Activated CD8-positive, alpha-beta memory T cell treated with anti-CD3 and anti-CD28 coated beads, Interleukin-2, amount 50 U/mL, for 48 hours (primary cell): ENCODE data around the gene PPAT.

Experiments used
- DNase-seq: peaks from one replicate; pipeline ENCODE4 v3.0.0-alpha.2; 2020

Gene PPAT

DNA sequence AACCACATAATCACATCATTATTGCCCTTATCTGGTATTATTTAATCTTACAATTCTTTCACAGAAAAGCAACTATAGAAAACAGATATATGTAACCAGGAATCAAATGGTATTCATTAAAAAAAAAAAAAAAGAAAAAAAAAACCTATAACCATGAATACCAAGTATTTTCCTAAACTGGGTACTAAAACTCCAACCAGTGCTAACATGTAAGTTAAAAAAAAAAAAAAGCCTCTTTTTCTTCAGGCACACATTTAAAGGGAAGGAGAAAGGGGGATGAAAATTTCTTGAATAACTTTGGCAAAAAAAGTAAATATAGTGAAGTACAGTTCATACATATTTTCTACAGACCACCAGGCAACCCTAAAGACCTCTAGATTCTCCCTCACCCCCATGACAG lies 2.1 kb downstream of the PPAT start:
- DNase-seq, result no peak

DNA sequence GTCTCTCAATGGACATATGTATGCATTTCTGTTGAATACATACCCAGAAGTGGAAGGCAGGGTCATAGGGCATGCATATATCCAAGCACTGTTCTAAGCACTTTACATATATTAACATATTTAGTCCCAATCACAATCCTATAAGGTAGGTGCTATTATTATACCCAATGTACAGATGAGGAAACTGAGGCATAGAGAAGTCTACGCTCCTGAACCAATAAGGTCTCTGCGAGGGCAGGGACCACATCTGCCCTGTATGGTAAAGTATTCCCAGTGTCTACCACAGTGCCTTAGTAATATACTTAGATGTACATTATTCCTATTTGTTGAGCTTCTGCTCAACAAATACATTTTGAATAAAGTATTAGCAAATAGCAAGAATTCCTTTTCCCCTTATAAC lies 5.2 kb downstream of the PPAT start:
- no peak for DNase-seq

DNA sequence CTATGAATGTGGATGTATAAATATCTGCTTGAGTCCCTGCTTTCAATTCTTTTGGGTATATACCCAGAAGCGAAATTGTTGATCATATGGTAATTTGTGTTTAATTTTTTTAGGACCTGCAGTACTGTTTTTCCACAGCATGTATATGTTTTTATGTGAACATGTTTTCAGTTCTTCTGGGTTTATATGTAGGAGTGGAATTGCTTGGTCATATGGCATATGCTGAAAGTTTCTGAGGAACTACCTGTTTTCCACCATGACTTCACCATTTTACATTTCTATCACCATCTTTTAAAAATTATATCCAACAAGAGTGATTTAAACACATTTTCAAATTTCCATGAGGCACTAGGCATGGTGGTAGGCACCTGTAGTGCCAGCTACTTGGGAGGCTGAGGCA lies 8.2 kb downstream of the PPAT start:
- no peak for DNase-seq

DNA sequence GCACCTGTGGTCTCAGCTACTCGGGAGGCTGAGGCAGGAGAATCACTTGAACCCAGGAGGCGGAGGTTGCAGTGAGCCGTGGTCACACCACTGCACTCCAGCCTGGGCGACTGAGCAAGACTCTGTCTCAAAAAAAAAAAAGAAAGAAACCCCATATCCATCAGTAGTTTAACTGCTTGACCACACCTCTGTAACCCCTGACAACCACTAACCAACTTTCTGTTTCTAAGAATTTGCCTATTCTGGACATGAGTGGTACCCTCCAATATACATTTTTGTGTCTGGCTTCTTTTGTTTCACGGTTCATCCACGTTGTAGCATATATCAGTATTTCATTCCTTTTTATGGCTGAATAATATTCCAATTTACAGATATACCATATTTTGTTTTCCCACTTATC lies 9.1 kb downstream of the PPAT start:
- no peak for DNase-seq

DNA sequence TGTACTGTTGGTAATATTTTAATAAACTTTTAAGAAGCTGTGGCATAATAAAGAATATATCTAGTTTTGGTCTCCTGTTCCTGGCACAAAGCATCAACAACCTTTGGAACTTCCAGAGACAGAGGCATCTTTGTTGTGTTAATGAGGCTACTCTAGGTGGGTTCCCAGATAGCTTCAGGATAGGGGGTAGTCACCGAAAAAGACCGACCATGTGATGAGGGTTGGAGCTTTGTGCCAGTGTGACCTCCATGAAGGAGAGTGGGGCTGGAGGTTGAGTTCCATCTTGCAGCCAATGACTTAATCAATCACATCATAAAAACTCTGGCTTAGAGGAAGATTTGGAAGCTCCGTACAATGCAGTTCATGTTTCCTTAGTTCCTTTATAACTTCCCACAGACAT lies 9.9 kb downstream of the PPAT start:
- DNase-seq, result no peak

DNA sequence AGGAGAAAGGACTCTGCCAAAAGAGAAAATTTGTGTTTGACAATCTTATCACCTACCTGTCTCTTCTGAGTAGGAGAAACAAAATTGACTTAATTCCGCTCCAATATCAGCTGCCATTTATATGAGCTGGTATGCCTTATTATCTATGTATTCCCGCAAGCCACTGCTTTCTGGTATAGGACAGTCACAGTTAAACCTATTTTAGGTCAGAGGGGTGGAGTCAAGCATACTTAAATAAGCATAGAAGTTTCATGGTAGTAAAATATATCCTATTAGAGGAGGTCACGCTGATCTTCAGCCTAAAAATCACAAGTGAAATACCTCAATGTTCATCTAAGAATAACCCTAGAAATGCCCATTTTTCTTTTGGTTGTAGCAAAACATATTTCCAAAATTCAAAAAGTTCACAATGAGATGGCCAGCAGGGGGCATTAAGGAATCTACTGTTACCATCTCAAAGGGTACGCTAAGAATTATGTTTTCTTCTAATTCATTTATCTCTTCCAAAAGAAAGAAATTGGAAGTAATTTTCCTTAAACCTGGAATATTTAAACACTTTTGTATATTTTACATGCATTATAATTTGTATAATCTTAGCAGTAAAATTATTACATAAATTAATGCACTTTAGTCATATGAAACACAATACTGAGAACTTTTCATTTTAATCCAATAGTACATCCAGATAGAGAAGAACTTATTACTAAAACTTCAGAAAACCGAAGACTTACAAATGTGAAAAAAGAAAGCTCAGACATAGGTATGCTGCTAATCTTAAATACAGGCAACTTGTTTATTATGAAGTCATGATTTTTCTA lies 10.5 kb downstream of the PPAT start:
- no peak for DNase-seq

DNA sequence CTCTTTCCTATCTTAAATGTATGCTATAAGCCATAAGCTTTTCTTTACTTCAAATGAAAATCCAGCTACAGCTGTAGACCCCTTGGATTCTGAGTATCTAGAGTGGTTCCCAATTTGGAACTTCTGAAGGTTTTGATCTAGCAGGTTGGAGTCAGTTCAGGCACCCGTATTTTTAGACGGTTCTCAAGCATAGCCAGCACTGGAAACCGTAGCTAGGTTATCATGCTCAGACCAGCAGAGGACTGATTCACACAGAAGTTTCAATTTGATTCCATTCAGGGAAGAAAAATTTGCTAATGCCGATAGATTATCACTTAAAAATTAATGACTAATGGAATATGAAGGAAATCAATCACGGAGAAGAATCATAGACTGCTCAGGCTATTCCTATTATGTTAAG lies 11.2 kb downstream of the PPAT start:
- no peak for DNase-seq

DNA sequence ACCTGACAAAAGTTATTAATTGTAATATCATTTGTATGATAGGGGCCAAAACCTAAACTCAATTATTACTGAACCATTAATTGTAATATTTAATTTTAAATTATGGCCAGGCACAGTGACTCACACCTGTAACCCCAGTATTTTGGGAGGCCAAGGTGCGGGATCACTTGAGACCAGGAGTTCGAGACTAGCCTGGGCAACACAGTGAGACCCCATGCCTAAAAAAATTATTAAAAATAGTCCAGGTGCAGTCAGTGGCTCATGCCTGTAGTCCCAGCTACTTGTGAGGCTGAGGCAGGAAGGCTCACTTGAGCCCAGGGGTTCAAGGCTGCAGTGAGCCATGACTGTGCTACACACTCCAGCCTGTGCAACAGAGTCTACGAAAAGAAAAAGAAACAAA lies 18.0 kb downstream of the PPAT start:
- DNase-seq, result no peak

DNA sequence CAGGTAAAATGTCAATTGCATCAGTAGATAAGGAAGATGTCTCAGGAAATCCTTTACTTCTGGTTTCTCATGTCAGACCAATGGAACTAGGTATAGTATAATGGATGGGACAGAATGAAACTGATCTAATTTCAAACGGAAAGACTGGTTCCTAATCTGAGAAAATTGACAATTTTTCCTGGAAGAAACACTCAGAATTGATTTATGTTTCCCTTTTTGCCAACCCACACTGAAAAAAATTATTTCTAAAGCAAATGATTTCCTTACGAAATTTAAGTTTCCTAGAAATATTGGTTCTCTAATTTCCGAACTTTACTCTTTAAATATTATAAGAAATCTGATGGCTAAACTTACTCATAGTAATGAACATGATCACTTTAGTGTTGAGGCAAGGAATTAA lies 19.1 kb downstream of the PPAT start:
- no peak for DNase-seq

DNA sequence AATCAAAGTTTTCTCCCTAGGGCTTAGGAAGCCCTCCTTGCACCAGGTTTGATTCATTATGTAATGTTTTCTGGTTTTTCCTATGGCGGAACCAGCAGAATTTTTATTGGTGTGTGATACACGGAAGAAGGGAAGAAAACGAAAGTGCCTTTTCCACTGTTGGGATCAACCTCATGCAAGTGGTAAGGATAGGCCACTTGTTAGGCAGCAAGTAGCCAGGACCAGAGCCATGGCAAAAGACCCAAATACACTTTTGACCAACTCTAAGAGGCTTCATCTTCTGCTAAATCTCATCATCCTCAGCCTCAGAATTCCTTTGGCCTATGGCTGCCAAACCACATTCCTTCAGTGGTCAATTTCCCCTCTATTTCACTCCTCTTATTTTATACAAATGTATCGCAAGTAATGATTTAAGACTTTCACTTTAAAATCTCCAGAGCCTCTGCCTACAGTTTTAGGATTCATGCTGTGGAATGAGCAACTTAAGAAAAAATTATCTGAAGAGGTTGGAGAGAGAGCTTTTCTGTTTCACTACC lies 21.2 kb downstream of the PPAT start:
- DNase-seq, result no peak

DNA sequence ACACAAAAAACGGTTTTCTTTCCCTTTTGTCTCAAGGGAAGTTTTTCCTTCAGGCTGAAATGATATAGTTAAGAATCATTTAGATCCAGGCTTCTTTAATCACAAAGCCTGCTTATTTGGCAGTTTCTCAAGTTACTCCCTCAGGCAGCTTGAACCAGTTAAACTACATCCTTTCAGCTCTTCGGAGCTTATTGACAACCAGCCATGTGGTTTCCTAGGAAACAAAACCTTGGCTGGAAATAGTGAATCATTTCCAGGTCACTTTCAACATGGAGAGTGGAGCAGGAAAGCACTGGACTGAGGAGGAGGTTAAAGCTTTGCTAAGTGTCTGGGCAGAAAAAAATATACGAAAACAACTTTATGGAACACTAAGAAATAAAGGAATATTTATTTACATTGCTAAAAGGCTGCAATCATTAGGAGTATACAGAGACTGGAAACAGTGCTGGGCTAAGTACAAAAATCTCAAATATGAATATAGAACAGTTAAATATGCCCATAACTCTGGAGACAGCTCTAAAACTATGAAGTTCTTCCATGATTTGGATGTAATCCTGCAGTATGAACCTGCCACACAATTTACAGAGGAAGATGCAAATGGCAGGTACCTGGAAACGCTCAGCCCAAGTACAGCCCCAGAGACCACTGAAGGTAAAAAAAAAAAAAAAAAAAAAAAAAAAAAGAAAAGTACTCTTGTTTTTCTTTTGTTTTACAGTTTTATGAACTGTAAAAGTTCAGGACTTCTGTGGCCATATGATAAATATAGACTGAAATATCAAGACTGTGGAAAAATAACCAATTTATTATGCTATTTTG lies 25.0 kb downstream of the PPAT start:
- DNase-seq, result no peak

DNA sequence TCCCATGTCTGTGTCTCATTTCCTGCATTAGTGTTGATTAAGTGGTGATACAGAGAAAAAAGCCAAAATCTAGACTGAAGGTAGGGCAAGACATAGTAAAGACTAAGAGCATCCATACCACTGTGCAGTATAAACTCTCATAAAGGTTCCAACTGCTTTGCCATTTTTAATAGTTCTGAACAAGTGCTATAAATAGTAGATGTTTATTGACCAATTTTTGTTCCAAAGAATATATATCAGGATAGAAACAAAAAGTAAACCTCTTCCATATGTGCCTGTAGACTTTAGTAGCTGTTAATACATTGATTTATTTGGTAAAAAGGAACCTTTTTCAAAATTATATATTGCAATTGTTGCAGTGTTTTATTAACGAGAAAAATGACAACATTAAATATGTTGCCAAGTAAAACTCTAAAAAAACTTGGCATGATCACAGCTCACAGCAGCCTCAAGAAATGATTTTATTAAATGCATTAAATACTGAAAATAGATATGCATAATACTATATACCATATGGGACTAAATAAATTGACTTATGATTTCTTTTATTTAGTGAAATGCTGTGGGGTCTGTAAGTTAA lies 25.8 kb downstream of the PPAT start:
- DNase-seq, result no peak

DNA sequence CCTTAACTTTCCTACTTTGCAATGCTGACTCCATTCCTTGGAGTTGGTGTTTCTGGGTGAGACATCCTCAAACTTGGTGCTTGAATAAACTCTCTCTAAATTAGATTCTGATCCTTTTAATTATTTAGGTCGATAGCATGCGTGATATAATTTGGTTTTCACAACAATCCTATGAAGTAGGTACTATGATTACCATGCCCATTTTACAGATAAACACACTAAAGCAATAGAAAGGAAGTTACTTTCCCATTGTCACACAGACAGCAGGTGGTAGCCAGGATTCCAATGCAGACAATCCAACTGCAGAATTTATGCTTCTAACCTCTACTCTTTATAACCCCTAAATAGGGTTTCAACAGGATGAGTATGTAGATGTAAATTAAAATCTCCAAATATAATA lies 26.4 kb downstream of the PPAT start:
- DNase-seq, result no peak

DNA sequence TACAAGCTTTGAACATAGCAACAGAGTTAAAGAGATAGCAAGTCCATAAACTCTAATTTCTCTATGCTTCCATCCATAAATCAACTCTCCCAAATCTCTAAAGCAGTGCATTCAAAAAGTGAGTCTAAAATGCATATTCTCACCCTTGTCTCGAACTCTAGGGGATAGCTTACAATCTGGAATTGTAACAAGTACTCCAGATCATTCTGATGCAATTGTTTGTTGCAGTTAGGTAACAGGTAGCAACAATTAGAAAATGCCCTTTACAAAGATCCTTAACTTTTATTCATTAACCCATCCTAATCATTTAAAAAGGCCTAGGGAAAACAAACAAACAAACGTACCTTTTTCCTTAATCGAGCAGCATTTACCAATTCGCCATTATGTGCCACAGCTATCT lies 29.3 kb downstream of the PPAT start:
- no peak for DNase-seq

DNA sequence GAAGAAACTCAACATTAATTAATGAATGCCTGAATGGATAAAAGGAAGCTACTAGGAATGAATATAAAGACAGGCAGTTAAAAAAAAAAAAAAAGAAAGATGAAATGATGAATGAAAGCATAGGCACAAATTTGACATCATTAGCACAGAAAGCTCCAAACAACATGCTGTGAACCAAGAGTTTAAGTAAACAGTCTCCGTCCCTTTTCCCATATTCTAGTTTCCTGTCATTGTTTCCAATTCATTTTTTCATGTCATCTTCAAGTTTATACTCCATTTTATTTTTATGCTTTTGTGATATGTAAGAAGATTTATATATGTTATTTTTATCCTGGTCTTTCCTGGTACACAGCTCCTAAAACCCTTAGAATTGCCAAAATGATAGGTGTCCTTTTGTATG lies 30.4 kb downstream of the PPAT start:
- no peak for DNase-seq

DNA sequence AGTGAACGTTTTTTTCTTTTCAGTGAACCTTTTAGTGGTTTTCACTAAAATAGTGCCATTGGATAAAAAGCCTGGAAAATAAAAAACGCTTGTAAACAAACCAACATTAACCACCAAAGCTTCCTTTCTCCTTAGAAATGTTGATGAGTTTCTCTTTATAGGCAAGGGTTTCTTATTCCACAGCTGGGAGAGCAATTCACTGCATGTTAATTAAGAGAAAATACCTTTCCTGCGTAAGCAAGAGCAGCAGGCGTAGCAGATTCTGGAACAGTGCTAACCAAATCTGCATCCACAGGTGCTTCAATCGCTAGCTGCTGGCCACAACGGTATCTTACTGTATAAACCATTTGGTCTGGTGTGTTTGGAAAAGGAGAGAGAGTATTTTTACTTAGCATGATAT lies 34.9 kb downstream of the PPAT start:
- DNase-seq, result no peak

DNA sequence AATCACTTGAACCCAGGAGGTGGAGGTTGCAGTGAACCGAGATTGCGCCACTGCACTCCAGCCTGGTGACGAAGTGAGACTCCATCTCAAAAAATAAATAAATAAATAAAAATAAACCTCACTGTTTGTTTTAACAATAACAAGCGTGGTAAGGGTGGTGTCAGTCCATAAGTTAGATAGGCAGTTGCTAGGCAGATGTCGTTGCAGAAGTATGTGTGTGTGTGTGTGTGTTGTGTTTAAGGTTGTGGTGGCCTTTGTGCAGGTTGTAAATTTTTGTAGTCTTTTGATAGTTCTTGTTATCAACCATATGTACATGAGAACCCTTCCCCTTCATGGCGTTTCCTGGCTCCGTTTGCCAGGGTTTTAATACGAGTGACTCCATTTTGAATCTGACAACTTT lies 44.1 kb downstream of the PPAT start:
- DNase-seq, result no peak

DNA sequence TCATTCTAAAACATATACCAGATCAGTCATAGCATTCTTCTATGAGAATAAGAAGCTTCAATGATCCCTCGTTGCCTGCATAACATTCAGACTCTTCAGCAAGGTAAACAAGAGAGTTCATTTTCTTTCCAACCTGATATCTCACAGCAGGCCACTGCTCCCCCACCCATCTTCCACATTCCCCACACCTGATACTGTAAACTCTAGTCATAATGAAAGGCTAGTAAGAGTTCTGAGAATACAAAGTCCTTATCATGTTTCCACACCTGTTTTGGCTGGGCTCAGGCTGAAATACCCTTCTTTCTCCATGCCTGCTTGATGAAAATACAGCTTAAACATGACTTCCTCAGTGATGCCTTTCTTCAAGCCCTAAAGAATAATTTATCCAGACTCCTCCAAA lies 45.9 kb downstream of the PPAT start:
- DNase-seq, result no peak

DNA sequence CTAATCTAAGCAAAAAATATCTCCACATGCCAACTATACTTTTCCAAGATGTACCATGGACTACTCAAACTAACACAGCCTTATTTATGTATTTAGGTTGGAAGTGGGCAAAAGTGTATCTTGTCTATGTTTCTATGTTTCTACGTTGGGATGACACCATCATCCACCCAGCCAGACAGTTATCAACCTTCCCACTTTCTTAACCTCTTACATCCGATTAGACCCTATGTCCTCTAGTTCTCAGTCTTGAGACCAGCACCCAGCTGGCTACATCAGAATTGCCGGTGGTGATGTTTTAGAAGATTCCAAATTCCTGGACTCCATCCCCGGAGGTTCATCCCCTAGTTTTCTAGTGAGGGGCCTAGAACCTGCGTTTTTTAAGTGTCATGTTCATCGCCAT lies 47.1 kb downstream of the PPAT start:
- no peak for DNase-seq

DNA sequence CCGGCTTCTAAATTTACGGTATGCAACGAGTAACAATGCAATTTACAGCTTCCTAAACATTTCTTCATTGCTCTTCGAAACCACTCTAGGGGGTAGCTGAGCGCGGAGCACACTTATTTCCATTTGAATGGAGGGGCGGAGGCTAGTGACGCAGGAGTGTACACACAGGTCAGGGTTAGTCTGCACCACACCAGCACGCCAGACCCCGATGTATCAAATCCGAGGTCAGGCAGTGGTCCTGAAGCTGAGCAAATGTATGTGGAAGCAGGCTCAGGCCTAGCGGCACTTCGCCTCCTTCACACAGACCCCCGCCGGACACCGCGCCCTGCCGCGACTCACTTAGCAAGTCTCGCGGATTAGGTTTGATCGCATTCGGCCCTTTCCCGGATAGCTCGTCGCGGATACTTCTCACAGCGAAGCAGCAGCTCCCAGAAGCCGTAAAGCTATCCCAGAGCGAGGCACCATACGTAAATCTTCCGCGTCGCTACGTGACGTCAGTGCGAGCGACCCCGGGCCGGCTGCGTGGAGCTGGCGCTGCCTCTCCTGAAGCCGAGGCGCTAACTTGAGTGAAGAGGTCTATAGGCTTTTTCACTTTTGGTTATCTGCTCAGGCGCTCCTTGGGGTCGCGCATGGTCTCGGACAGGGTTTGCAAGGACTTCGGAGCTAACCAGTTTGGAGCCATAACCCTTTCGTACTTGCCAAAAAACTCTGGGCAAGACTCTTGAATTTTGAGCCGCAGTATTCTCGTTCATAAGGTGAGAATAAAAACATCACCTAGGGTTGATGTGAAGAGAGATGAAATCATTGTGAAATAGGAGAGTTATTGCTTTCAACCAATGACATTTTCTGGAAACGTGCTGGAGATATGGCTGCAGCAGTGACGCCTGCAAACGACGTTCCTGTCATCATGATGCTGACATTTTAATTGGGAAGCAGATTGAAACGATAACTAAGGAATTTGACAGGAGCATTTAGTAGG lies 48.1 kb downstream of the PPAT start, which contains the start of gene AASDH:
Gene AASDH (minus strand): TSS at position 469 of the 979 bp plus-strand sequence. CDS start 3,192 bp downstream, outside the sequence.
- DNase-seq, result peak; percentile 100

DNA sequence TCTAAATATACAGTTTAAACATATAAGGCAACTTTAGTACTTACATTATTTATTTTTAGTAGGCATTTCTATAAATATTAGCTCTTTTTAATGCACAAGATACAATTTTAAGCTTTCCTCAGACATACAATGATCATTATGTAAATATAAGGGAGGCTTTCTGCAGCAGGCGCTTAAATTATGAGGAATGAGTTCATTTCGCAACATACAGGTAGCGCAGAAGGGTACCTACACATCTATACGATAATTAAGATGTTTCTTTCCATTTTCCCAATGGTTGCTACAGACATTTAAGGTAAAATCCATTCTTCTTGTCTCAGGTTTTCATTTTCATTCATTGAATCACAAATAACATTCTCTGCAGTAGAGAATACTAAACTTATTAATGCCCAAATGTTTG lies 49.3 kb downstream of the PPAT start:
- no peak for DNase-seq

DNA sequence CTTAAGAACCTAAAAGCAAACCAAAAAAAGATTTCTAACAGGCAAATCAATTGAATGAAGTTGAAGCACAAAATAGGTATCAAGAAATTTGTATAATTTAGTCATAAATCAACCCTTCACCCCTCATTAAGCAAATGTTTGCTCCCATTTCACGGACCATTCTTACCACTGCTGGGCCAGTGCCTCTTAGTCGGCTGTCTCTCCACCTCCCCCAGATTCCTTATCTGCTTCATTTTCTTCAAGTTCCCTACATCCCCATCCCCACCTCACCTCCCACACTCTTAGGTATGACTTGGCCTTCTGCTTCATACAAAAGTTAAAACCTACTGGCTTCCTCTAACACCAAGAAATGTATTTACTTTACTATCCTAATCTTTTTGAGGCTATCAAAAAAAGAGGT lies 60.0 kb downstream of the PPAT start:
- no peak for DNase-seq
